Neuronal stem cell (in vitro differentiated cells): ENCODE results near the gene CDCA8.

ENCODE experiments used
- DNase-seq: peaks from one replicate; pipeline ENCODE4 v3.0.0-alpha.2; 2013; ENCODE audit warnings: low spot score
- H2AFZ ChIP-seq: one replicate; pipeline ENCODE4 v1.6.1; 2013; ENCODE audit warnings: mild to moderate bottlenecking, low read length, inconsistent platforms
- H2AK5ac ChIP-seq: 2 replicates; pipeline ENCODE4 v1.6.1; 2013; ENCODE audit warnings: low read depth, mild to moderate bottlenecking, inconsistent platforms, low read length, moderate library complexity, mixed read lengths
- H2BK120ac ChIP-seq: 2 replicates; pipeline ENCODE4 v1.6.1; 2013; ENCODE audit warnings: low read depth, mild to moderate bottlenecking, inconsistent platforms, low read length, moderate library complexity, mixed read lengths
- H2BK12ac ChIP-seq: one replicate; pipeline ENCODE4 v1.6.1; 2013; ENCODE audit warnings: low read length, inconsistent platforms
- H2BK15ac ChIP-seq: 2 replicates; pipeline ENCODE4 v1.6.1; 2013; ENCODE audit warnings: mild to moderate bottlenecking, low read length, inconsistent platforms, mixed read lengths
- H2BK5ac ChIP-seq: one replicate; pipeline ENCODE4 v1.6.1; 2013; ENCODE audit warnings: inconsistent platforms, mild to moderate bottlenecking, low read length, moderate library complexity
- H3K14ac ChIP-seq: one replicate; pipeline ENCODE4 v1.6.1; 2013; ENCODE audit warnings: low read length, inconsistent platforms
- H3K18ac ChIP-seq: 2 replicates; pipeline ENCODE4 v1.6.1; 2013; ENCODE audit warnings: low read length, inconsistent platforms
- H3K23ac ChIP-seq: 2 replicates; pipeline ENCODE4 v1.6.1; 2013; ENCODE audit warnings: low read depth, mild to moderate bottlenecking, mixed read lengths, low read length, inconsistent platforms; ENCODE audit not compliant: poor library complexity
- H3K27ac ChIP-seq: replicated peaks from 3 replicates; pipeline ENCODE4 v1.5.1; 2013; ENCODE audit warnings: low read length, inconsistent platforms
- H3K27me3 ChIP-seq, 3 experiments: 2 replicates each; pipeline ENCODE4 v1.6.1; 2013; ENCODE audit warnings: low read length in 3 of 3, mild to moderate bottlenecking in 2 of 3, inconsistent platforms in 1 of 3, low read depth in 1 of 3, mixed read lengths in 1 of 3, moderate library complexity in 1 of 3; ENCODE audit not compliant: control insufficient read depth in 3 of 3, insufficient read depth in 3 of 3
- H3K36me3 ChIP-seq, 2 donors: replicated peaks in 1 of 2; 2 replicates each; pipeline ENCODE4 v1.6.1; 2013; ENCODE audit warnings: low read length in 2 of 2; ENCODE audit not compliant: control insufficient read depth in 2 of 2, insufficient read depth in 2 of 2
- H3K4ac ChIP-seq: 2 replicates; pipeline ENCODE4 v1.6.1; 2013; ENCODE audit warnings: inconsistent platforms, mild to moderate bottlenecking, low read length, moderate library complexity
- H3K4me1 ChIP-seq, 2 donors: 1 replicate in 1 of 2; 2 replicates in 1 of 2; pipeline ENCODE4 v1.6.1; 2013; ENCODE audit warnings: low read length in 2 of 2, low read depth in 1 of 2; ENCODE audit not compliant: control insufficient read depth in 2 of 2, insufficient read depth in 1 of 2
- H3K4me2 ChIP-seq: one replicate; pipeline ENCODE4 v1.6.1; 2013; ENCODE audit warnings: mild to moderate bottlenecking, low read length, inconsistent platforms; ENCODE audit not compliant: insufficient read depth, poor library complexity, severe bottlenecking
- H3K4me3 ChIP-seq, 2 donors: 2 replicates each; pipeline ENCODE4 v1.5.1; 2013; ENCODE audit warnings: low read length in 2 of 2, mild to moderate bottlenecking in 2 of 2, inconsistent platforms in 1 of 2, moderate library complexity in 1 of 2
- H3K79me1 ChIP-seq: one replicate; pipeline ENCODE4 v1.6.1; 2013; ENCODE audit warnings: low read depth, mild to moderate bottlenecking, inconsistent platforms, low read length, moderate library complexity
- H3K9ac ChIP-seq: one replicate; pipeline ENCODE4 v1.6.1; 2013; ENCODE audit warnings: mild to moderate bottlenecking, low read depth, low read length, inconsistent platforms; ENCODE audit not compliant: poor library complexity
- H3K9me3 ChIP-seq, 2 donors: replicated peaks in 1 of 2; 2 replicates each; pipeline versions ENCODE3 to v1.6.1; 2013; ENCODE audit warnings: low read length in 2 of 2, mild to moderate bottlenecking in 2 of 2, inconsistent platforms in 1 of 2, low read depth in 1 of 2, mixed read lengths in 1 of 2, moderate library complexity in 1 of 2; ENCODE audit not compliant: control insufficient read depth in 2 of 2, insufficient read depth in 1 of 2
- H4K8ac ChIP-seq: one replicate; pipeline ENCODE4 v1.6.1; 2013; ENCODE audit warnings: low read depth, mild to moderate bottlenecking, inconsistent platforms, low read length, moderate library complexity
- H4K91ac ChIP-seq: one replicate; pipeline ENCODE4 v1.6.1; 2013; ENCODE audit warnings: low read length, low read depth, mild to moderate bottlenecking, inconsistent platforms; ENCODE audit not compliant: poor library complexity
- WGBS, 2 donors: extraction: QIAGEN DNeasy Blood & Tissue Kit; methylation state at CpG; one replicate each; pipeline ENCODE4 v1.1.7; 2013; ENCODE audit warnings: missing lambda C conversion rate in 2 of 2, mixed read lengths in 1 of 2; ENCODE audit not compliant: insufficient read length in 2 of 2, insufficient replicate concordance in 1 of 2; ENCODE audit errors: extremely low coverage in 2 of 2; 5-methylcytosine and 5-hydroxymethylcytosine counted together

The CDCA8 gene

DNA sequence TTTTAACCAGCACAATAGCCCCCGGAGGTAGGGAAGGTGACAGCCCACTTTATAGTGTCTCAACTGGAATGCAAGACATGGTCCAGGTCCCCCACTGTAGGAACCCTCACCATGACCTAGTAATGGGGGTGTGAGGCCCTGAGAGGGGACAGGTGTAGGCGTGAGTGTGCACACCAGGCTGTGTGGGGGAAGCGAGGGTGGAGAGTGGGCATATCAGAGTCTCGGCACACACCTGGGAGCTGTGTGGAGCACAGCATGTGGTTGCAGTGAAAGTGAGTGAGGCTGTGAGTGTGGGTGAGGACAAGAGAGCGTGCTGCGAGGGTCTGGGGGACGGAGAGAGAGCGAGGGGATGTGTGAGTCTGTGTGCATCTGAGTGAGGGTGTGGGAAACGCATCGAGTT is 40.5 kb upstream of the CDCA8 start:
- Histone ChIP-seq H2BK5ac (no peak overlapping the region), H3K79me1 (no peaks in the 10 kb centered on the region), H3K27ac (no peak overlapping the region), H3K9ac (no peak overlapping the region), H4K8ac (no peak overlapping the region), H2BK12ac (no peak overlapping the region), H2BK15ac (no peak overlapping the region), H2AFZ (no peak overlapping the region), H3K27me3 (peaks cover 0 to 55% (median 0%) of the 10 kb centered on the region in 3 experiments), H2BK120ac (no peak overlapping the region), H3K4me2 (no peak overlapping the region), H3K4me3 (no peak overlapping the region), H4K91ac (no peak overlapping the region), H3K4ac (no peak overlapping the region), H3K14ac (peak overlapping the region; percentile 17), H3K23ac (no peak overlapping the region), H3K4me1 (peaks cover 0 to 4% of the 10 kb centered on the region in 2 donors), H3K9me3 (no peaks in the 10 kb centered on the region), H2AK5ac (no peak overlapping the region), H3K18ac (peak overlapping the region; percentile 56), H3K36me3 (no peaks in the 10 kb centered on the region)
- no peak for DNase-seq
- no CpG with 5 or more reads among the region's 10 CpGs for WGBS, 2 donors

DNA sequence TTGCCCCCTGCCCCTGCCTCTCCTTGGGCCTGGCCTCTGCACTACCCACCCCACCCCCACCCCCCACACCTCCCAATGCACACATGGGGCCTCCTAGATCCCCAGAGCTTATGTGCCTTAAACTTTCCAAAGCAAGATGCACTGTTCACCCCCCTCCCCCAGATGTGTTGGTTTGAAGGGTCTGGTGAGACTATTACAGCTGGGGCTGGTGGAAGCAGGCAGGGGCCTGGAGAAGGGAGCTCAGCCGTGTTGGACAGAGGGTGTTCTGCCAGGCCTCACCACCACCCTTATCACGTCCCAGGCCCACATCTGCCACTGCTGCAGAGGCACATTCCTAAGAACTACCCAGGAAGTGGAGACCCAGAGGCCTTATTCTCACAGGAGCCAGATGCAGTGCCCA is 39.3 kb upstream of the CDCA8 start:
- Histone ChIP-seq H2BK120ac (no peak overlapping the region), H3K27me3 (peaks cover 0 to 65% (median 0%) of the 10 kb centered on the region in 3 experiments), H2BK15ac (no peak overlapping the region), H3K4me1 (peaks cover 0 to 6% of the 10 kb centered on the region in 2 donors), H3K4me2 (no peak overlapping the region), H3K4ac (no peak overlapping the region), H2AK5ac (peak overlapping the region; percentile 44), H3K18ac (no peak overlapping the region), H4K8ac (no peak overlapping the region), H2AFZ (no peak overlapping the region), H3K79me1 (no peaks in the 10 kb centered on the region), H4K91ac (no peak overlapping the region), H3K9ac (peak overlapping the region; percentile 36), H3K14ac (peak overlapping the region; percentile 12), H3K4me3 (no peak overlapping the region), H3K27ac (no peak overlapping the region), H3K9me3 (no peaks in the 10 kb centered on the region), H3K23ac (peak overlapping the region; percentile 57), H2BK5ac (no peak overlapping the region), H2BK12ac (no peak overlapping the region), H3K36me3 (no peaks in the 10 kb centered on the region)
- no peak for DNase-seq
- no CpG with 5 or more reads among the region's 2 CpGs for WGBS, 2 donors

DNA sequence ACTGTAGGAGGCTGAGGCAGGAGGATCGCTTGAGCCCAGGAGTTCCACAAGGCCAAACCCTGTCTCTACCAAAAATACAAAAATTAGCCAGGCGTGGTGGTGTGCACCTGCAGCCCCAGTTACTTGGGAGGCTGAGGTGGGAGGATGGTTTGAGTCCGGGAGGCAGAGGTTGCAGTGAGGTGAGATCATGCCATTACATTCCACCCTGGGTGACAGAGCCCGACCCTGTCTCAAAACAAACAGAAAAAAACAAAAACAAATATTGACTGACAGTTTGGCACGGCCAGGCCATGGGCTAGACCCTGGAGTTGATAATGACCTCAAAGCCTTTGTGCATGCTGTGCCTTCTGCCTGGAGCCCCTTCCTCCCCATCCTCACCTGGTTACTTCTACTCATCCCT is 38.4 kb upstream of the CDCA8 start:
- DNase-seq: no peak
- Histone ChIP-seq H2AK5ac (peak overlapping the region; percentile 20), H4K8ac (no peak overlapping the region), H3K27me3 (peaks cover 0 to 64% (median 0%) of the 10 kb centered on the region in 3 experiments), H3K79me1 (no peaks in the 10 kb centered on the region), H3K4me2 (no peak overlapping the region), H3K36me3 (no peaks in the 10 kb centered on the region), H3K18ac (no peak overlapping the region), H2BK120ac (no peak overlapping the region), H3K23ac (no peak overlapping the region), H3K4me1 (peaks cover 0 to 6% of the 10 kb centered on the region in 2 donors), H2BK12ac (no peak overlapping the region), H3K14ac (no peak overlapping the region), H3K4me3 (no peak overlapping the region), H2BK5ac (no peak overlapping the region), H3K9me3 (no peaks in the 10 kb centered on the region), H3K4ac (no peak overlapping the region), H3K9ac (no peak overlapping the region), H3K27ac (no peak overlapping the region), H2BK15ac (no peak overlapping the region), H4K91ac (no peak overlapping the region), H2AFZ (no peak overlapping the region)
- no CpG with 5 or more reads among the region's 5 CpGs for WGBS, 2 donors

DNA sequence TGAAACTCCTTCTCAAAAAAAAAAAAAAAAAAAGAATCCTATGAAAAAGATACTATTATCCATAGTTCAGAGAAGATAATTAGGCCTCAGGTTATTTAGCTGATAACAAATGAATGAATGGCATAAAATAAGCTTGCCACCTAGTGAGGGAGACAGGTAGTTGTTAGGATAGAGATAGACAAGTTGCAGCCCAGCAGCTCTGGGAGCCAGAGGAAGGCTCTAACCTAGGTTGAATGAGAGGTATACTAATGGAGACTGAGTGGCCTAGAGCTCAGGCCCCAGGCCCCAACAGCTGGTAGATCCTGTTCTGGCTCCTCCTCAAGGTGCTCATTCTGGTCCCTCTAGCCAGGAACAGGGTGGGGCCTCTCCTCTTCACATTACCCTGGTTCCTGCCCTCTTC is 37.0 kb upstream of the CDCA8 start:
- H3K27me3 ChIP-seq: peaks cover 0 to 64% (median 0%) of the 10 kb centered on the region in 3 experiments

More for the DNA sequence above, 37.0 kb upstream of the CDCA8 start:
- Histone ChIP-seq H2BK5ac (no peak overlapping the region), H4K8ac (no peak overlapping the region), H3K9me3 (no peaks in the 10 kb centered on the region), H2BK120ac (no peak overlapping the region), H3K36me3 (no peaks in the 10 kb centered on the region), H2BK12ac (no peak overlapping the region), H3K4me2 (no peak overlapping the region), H2AK5ac (no peak overlapping the region), H3K27ac (no peak overlapping the region), H3K4me1 (peaks cover 0 to 2% of the 10 kb centered on the region in 2 donors), H3K14ac (no peak overlapping the region), H2BK15ac (peak overlapping the region; percentile 38), H3K4ac (no peak overlapping the region), H3K79me1 (no peaks in the 10 kb centered on the region), H3K23ac (no peak overlapping the region), H3K18ac (peak overlapping the region; percentile 36), H2AFZ (no peak overlapping the region), H3K9ac (no peak overlapping the region), H4K91ac (no peak overlapping the region), H3K4me3 (no peak overlapping the region)
- no peak for DNase-seq
